GM20000 (cell line): ENCODE results near the gene CPLX3.

Source experiments
- DNase-seq: peaks from one replicate; pipeline ENCODE4 v3.0.0; 2012; ENCODE audit warnings: low spot score
- TF ChIP-seq, protein P1 (sequence below): IDR thresholded peaks from 2 replicates; pipeline ENCODE4 v1.5.1; 2012; ENCODE audit warnings: mild to moderate bottlenecking, control low read depth; ENCODE audit errors: extremely low read depth, missing control alignments

The CPLX3 gene

DNA sequence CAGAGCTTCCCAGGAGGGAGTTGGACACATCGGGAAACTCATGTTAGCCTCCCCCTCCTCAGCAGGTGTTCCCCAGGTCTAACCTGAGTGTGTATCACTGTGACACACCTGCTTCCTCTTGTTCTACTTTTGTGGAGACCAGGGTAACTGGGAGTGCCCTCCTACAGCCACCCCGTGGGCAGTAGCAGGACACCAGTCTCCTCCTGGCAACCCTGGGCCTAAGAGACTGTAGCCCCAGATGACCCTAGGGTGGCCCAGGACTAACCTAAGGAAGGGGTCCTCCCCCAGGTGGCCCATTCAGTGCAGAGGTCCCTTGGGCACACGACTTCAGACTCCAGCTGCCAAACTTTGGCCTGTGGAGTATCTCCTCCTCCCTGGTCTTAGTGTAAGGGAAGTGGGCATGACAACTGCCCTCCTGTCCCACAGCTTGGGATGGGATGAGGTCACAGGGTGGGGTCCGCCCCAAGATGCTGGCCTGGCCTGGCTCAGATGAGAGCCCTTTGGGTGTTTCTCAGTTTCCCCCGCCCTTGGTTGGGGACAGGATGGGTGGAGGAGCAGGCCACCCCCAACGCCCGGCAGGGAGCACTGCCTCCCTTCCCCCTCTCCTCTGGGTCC is 39.8 kb upstream of the CPLX3 start:
- TF ChIP-seq, protein P1, sequence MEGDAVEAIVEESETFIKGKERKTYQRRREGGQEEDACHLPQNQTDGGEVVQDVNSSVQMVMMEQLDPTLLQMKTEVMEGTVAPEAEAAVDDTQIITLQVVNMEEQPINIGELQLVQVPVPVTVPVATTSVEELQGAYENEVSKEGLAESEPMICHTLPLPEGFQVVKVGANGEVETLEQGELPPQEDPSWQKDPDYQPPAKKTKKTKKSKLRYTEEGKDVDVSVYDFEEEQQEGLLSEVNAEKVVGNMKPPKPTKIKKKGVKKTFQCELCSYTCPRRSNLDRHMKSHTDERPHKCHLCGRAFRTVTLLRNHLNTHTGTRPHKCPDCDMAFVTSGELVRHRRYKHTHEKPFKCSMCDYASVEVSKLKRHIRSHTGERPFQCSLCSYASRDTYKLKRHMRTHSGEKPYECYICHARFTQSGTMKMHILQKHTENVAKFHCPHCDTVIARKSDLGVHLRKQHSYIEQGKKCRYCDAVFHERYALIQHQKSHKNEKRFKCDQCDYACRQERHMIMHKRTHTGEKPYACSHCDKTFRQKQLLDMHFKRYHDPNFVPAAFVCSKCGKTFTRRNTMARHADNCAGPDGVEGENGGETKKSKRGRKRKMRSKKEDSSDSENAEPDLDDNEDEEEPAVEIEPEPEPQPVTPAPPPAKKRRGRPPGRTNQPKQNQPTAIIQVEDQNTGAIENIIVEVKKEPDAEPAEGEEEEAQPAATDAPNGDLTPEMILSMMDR, result no peak
- no peak for DNase-seq

DNA sequence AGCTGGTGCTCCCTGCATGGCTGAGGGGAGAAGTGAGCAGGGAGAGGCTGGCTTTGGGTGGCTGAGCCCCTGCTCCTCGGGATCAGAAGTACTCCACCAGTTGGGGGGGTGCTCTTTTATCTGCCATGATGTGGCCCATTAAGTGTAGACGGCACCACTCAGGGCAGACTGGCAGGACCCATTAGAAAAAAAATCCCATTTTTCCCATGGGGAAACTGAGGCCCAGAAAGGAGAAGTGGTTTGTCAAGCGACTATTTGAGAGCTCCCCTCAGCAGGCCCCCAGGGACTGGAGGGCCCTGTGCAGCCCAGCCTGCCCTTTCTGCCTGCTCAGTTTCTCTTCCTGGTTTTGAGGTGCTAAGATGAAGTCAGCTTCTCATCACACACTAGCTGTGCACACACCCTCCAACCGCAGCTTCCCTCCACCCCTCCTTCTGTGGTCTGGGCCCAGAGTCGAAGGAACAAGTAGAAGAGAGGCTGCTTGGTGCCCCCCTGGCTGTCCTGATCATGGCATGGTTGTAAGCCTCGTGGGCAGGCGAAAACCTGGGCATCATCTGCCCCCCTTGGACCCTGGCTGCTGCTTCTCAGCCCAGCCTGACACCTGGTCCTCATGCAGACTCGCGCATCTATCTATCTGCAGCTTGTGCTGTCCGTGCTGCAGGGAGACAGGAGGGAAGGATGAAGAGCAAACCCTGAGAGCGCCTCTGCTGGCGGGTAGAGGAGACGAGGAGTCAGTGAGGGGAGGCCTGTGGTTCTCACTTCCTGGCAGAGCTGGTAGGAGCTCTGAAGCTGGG is 39.0 kb upstream of the CPLX3 start:
- peak; percentile 84 for DNase-seq

DNA sequence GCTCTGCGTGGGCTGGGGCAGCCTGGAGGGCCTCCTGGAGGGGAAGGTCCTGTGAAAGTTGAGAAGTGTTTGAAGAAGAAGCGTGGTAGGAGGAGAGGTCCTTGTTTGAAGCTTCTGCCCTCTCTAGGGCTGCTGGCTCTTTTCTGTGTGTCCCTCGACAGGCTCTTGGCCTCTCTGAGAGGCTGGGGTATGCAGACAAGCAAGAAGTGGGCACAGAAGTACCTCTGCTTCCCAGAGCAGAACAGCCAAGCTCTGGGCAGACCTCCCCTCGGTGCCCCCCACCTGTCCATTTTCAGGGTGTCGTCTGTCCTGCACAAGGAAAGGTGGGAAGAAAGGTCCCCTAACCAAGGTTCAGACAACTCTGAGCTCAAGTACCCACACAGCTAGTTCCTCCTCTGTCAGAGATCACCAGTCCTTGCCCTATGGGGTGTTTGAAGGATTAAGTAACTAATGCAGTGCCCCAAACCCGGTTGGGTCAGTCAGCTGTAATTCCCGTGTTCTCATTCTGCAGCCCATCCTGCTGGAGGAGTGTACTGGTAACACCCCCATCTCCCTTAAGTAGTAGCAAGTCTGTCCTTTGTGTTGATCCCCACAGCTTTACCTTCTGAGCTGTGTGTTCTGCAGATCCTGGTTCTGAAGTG is 38.3 kb upstream of the CPLX3 start:
- TF ChIP-seq, protein P1, result no peak
- no peak for DNase-seq

More for the DNA sequence above, 39.0 kb upstream of the CPLX3 start:
- TF ChIP-seq, protein P1, result peak; percentile 80

DNA sequence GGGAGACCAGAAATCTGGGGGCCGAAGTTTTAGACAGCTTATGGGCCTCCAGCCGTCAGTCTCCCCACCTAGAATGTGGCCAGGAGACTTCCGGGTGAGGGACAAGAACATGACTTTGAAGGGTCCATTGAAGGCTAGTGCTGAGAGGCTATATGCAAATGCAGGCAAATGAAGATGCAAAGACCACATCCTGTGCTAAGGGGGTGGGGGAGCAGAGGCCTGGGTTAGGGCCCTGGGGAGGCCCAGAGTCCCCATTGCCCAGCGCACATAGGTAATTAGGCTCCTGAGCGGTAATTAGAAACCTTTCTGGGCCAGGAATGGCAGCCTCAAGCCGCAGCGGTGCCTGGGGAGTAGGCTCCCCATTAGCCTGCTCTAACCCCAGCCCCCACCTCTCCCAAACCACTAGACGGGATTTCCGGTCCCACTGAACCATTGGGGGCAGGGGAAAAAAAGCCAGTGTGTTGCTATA is 37.7 kb upstream of the CPLX3 start:
- peak; percentile 76 for DNase-seq
- TF ChIP-seq, protein P1, result no peak

DNA sequence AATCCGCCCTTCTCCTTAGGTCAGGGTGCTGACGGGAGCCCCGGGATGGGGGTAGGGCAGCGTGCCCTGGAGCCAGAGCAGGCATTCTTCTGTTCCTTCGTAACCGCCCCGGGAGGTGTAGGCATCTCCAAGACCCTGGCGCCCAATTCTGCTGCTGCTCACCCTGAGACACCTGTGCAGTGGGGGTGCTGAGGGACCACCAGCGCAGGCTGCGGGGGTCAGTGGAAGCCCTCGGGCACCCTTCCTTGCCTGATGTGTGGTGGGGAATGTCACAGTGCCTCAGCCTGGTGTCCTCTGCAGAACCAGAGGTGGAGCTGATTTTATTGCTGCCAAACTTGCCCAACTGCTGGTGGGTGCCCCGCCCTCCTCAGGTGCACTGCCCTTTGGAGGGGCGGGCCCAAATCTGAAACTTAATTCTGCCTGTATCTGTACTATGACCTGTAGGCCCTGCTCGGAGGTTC is 37.2 kb upstream of the CPLX3 start:
- TF ChIP-seq, protein P1, result no peak
- no peak for DNase-seq

DNA sequence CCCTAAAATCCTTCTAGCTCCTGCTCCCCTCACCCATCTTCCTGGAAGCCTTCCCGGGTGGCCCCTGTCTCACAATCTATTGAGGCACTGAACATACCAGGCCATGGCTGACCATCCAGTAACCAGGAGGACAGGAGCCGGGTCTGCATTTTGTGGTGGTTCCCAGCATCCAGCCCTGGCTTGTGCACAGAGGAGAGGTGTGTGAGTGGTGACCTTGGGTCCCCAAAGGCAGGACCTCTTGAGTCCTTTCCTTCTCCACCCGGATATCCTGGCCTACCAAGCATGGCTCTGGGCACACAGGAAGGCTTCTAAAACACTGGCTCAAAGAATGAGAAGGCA is 36.7 kb upstream of the CPLX3 start:
- DNase-seq, result no peak
- TF ChIP-seq, protein P1, result no peak
